VCaP (cell line): Measurements from ENCODE around the gene P2RX6.
"Not testable (repeated sequence)": the region's sequence is repeated elsewhere in the genome, so short reads cannot be mapped to it uniquely, and the experiment has no call there.

Source experiments
- H3K27ac ChIP-seq: fragments of 450-650 bp; 2 replicates; pipeline ENCODE4 v1.5.1; 2017
- TF ChIP-seq, protein P1 (sequence below): fragments of 450-650 bp; conservative IDR thresholded peaks from 2 replicates; pipeline ENCODE4 v1.5.1; 2017; ENCODE audit warnings: mild to moderate bottlenecking, moderate library complexity

Gene P2RX6

DNA sequence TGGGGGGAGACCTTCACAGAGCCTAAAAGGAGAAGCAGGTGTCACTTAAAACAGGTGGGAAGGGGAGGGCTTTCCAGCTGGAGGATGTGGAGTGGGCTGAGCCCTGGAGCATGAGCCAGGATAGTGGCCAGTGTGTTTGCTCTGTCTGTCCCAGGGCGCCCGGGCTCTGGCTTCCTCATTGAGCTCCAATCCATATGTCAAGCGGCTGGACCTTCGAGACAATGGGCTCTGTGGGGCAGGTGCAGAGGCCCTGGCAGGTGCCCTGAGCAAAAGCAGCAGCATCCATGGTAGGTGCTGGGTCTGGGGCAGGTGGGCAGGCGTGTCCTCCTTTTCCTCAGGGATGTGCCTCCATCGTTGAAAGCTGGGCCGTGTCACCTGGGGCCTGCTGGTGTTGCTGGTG, 32.8 kb downstream of the P2RX6 start:
- no peak overlapping the region for H3K27ac ChIP-seq
- TF ChIP-seq, protein P1, sequence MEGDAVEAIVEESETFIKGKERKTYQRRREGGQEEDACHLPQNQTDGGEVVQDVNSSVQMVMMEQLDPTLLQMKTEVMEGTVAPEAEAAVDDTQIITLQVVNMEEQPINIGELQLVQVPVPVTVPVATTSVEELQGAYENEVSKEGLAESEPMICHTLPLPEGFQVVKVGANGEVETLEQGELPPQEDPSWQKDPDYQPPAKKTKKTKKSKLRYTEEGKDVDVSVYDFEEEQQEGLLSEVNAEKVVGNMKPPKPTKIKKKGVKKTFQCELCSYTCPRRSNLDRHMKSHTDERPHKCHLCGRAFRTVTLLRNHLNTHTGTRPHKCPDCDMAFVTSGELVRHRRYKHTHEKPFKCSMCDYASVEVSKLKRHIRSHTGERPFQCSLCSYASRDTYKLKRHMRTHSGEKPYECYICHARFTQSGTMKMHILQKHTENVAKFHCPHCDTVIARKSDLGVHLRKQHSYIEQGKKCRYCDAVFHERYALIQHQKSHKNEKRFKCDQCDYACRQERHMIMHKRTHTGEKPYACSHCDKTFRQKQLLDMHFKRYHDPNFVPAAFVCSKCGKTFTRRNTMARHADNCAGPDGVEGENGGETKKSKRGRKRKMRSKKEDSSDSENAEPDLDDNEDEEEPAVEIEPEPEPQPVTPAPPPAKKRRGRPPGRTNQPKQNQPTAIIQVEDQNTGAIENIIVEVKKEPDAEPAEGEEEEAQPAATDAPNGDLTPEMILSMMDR: no peak

DNA sequence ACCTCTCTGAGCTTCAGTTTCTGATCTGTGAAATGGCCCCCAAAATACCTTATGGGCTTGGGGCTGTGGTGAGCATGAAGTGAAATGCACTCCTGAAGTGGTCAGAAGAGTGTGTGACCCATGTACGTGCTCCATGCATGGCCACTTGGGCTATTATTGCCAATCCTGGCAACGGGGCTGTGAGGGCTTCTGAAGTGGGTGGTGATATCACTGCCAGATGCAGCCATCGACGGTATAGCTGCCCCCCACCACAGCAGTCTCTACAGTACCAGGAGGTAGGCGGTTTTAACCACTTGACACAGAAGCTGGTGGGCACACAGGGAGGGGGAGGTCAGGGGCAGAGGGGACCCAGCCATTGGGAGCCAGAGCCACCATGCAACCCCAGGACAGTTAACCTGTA, 33.5 kb downstream of the P2RX6 start:
- not testable (repeated sequence) for H3K27ac ChIP-seq

DNA sequence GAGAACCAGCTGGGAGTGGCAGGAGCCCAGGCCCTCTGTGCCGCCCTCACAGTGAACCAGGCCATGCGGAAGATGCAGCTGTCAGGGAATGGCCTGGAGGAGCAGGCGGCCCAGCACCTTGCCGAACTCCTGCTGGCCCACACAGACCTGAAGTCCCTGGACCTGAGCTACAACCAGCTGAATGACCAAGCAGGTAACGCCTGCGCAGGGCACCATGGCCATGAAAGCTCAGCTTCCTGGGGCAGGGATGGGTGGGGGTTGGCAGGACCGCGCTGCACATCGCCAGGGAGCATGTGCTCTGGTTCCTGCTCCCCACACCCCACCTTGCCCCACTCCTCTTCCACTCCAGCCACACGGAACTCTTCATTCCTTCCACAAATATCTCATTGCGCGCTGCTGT, 34.0 kb downstream of the P2RX6 start:
- H3K27ac ChIP-seq: not testable (repeated sequence)

DNA sequence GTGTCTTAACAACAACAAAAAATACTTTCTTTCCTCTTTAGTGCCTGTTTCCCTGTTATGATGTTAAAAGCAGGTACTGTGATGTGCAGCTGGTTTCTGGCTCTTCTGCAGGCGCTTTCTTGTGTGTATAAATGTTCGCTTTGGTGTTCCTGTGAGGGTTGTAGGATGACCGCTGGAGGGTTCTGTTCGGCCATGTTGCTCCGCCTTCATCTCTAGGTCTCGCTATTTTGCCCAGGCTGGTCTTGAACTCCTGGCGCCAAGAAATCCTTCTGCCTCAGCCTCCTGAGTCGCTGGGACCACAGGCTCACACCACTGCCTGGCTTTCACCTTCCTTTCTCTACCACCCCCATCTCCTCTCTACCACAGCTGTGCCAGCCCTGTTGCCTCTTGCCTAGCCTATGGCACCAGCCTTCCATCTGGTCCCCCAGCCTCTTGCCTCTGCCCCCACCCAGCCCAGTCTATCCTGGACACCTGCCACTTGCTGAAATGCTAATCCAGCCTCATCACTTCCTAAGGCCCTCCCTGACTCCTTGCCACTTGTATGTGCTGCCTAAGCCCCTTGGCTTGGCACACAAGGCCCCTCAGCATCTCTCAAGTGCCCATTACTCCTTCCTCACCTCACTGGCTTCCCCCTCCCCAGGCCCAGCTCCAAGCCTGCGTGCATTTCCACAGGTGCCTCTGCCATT, 36.3 kb downstream of the P2RX6 start:
- TF ChIP-seq, protein P1: no peak
- H3K27ac ChIP-seq: no peak overlapping the region

DNA sequence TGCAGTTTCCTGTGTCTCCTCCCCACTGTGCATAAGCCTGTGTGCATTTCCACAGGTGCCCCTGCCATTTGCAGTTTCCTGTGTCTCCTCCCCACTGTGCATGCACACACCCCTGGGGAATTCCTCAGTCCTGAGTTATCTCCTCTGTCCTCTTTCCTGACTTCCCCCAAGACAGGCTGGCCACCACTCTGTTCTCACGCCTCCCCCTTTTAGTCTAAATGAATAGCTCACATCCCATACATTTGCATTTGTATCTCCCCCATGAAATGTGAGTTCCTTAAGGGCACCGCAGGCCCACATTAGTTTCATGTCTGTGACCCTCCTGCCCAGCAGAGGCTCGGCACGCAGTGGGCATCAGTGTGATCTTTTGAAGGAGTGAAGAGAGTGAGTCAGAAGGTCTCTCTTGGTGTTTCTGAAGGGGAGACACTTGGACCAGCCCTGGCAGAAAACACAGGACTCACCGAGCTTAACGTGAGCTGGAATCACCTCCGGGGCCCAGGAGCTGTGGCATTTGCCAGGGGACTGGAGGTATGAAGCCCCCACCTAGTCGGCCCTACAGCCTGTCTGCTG, 37.0 kb downstream of the P2RX6 start:
- no peak overlapping the region for H3K27ac ChIP-seq
- TF ChIP-seq, protein P1: no peak

DNA sequence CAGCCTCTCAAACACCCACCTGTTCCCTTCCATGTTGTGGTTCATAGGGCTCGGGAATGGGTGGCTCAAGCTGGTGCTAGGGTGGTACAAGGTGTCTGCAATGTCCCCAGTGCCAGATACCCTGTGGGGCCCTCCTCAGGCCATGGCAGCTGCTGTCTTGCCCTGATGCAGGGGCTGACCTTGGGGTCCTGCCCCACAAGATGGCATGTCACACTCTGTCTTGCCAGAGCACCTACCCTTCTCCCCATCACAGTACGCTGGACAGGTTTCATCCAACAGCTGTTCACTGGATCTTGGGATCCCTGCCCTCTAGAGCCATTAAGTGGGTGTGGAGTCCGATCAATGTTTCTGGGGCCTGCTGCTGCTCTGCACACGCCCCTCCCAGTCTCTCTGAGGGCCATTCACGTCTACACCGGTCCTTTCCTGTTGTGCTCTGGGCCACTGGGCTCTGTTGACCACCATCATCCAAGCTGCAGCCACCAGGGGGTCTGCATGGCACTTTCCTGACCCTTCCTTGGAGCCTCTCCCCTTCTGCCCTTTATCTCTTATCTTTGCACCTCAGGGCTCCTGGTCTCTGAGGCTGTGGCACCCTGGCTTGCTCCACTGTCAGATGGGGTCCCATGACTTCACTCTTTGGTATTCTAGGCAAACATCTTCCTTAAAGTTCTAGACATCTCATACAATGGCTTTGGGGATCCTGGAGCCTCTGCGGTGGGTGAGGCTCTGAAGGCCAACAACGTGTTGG, 37.9 kb downstream of the P2RX6 start:
- TF ChIP-seq, protein P1: no peak
- H3K27ac ChIP-seq: no peak overlapping the region

DNA sequence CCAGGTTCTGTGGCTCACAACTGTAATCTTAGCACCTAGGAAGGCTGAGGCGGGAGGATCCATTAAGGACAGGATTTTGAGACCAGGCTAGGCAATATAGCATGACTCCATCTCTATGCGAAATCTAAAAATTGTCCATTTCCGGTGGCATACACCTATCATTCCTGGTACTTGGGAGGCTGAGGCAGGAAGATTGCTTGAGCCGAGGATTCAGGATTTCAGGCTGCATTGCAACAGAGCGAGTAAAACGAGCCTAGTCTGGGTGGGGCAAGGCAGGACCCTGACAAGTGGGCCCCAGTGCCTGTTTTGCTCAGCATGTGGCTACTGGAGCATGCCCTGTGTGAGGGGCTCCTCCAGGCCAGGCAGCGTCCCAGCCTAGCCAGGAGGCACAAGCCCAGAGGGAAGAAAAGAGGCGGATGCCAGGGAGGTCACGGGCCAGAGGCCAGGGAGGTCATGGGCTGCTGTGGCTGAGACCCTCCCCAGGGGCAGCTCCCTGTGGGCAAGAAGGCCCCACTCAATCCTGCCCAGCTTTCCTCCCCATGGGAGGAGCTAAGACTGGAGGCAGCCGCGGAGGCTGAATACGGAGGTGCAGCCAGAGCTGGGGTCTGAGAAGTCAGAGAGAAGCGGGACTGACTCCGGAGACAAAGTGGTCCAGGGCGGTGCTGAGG, 39.2 kb downstream of the P2RX6 start:
- no peak overlapping the region for H3K27ac ChIP-seq
- TF ChIP-seq, protein P1: no peak

DNA sequence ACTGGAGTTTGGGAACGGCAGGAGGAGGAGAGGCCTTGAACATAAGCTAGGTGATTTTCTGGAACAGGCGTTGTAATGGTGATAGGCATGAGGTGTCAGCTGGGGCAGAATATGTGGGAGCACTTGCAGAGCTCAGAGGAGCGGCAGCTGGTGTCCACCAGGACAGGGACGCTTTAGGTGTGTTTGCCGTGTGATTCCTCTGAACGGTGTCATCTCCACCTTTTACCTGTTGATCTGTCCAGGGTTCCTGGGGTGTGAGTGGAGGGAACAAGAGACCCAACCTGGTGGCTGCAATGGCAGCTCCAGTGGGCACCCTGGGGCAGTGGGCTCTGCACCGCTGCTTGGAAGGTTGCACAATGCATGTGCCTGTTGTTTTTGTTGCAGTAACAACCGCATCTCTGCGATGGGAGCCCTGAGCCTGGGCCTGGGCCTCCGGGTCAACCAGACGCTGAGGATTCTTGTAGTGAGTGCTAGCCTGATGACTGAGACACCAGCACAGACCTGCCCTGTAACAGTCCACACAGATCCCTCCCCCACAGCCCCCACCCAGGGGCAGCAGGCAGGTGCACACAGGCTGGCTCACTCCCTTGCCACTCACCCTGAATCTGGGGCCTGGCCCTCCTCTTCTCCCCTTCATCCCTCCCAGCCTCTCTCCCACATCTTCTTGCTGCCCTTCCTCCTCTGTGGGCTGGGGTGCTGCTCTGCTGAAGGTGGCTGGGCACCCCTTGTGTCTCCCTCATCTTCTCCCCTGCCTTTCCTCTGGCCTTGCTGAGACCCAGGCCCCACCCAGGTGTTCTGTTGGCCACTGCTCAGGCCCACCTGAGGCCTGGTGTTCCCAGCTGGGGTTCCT, 40.0 kb downstream of the P2RX6 start:
- TF ChIP-seq, protein P1: no peak

More for the DNA sequence above, 40.0 kb downstream of the P2RX6 start:
- H3K27ac ChIP-seq: no peak overlapping the region
